Activated naive CD4-positive, alpha-beta T cell treated with anti-CD3 and anti-CD28 coated beads, Interleukin-2, amount 50 U/mL, for 16 hours (primary cell): Measurements from ENCODE around the gene RCOR1.

Experiments used
- DNase-seq: peaks from one replicate; pipeline ENCODE4 v3.0.0-alpha.2; 2020

The RCOR1 gene

GRCh38 chr14:102729268-102729667, 136.8 kb downstream of the RCOR1 start:
- no peak for DNase-seq

- no peak for DNase-seq
Observed at GRCh38 chr14:102729825-102730224, 137.4 kb downstream of the RCOR1 start.

- no peak for DNase-seq
Observed at GRCh38 chr14:102731101-102731870, 138.8 kb downstream of the RCOR1 start.

- DNase-seq: no peak
Observed at GRCh38 chr14:102731871-102732800, 139.7 kb downstream of the RCOR1 start.

GRCh38 chr14:102732924-102733323, 140.5 kb downstream of the RCOR1 start:
- no peak for DNase-seq

GRCh38 chr14:102733326-102733725, 140.9 kb downstream of the RCOR1 start:
- no peak for DNase-seq

GRCh38 chr14:102734436-102734835, 142.0 kb downstream of the RCOR1 start:
- DNase-seq: no peak

- no peak for DNase-seq
Observed at GRCh38 chr14:102736956-102737355, 144.5 kb downstream of the RCOR1 start.

- DNase-seq: no peak
Observed at GRCh38 chr14:102737402-102738372, 145.2 kb downstream of the RCOR1 start.

- no peak for DNase-seq
Observed at GRCh38 chr14:102738373-102739189, 146.1 kb downstream of the RCOR1 start.

GRCh38 chr14:102739190-102739469, 146.7 kb downstream of the RCOR1 start:
- DNase-seq: no peak

- DNase-seq: no peak
Observed at GRCh38 chr14:102746634-102747438, 154.4 kb downstream of the RCOR1 start.

GRCh38 chr14:102748806-102749205, 156.4 kb downstream of the RCOR1 start:
- DNase-seq: no peak

- DNase-seq: no peak
Observed at GRCh38 chr14:102749393-102750305, 157.2 kb downstream of the RCOR1 start.

- DNase-seq: no peak
Observed at GRCh38 chr14:102750376-102750775, 157.9 kb downstream of the RCOR1 start.

GRCh38 chr14:102751088-102751487, 158.6 kb downstream of the RCOR1 start:
- no peak for DNase-seq

GRCh38 chr14:102752239-102752847, 159.9 kb downstream of the RCOR1 start:
- no peak for DNase-seq

- DNase-seq: no peak
Observed at GRCh38 chr14:102754370-102755262, 162.2 kb downstream of the RCOR1 start.

GRCh38 chr14:102757646-102758045, 165.2 kb downstream of the RCOR1 start:
- no peak for DNase-seq
